ENCODE measurements around the gene ENPP7. TPM values are rescaled to one million over a fixed set of nuclear protein-coding genes. Genes with fewer than 3 reads are reported as not detected.
"Not testable (repeated sequence)": the region's sequence is repeated elsewhere in the genome, so short reads cannot be mapped to it uniquely, and the experiment has no call there.

ENPP7 gene
- total RNA-seq, 1 donor from 2014 or later, result not detected

- DNase-seq (ENCODE audit: low read depth in 2 of 2), result no peak
Measured at GRCh38 chr17:79748295-79749099, 17.8 kb downstream of the ENPP7 start.

GRCh38 chr17:79749156-79749815, 18.5 kb downstream of the ENPP7 start:
- DNase-seq (ENCODE audit: low read depth in 2 of 2), result no peak

DNA sequence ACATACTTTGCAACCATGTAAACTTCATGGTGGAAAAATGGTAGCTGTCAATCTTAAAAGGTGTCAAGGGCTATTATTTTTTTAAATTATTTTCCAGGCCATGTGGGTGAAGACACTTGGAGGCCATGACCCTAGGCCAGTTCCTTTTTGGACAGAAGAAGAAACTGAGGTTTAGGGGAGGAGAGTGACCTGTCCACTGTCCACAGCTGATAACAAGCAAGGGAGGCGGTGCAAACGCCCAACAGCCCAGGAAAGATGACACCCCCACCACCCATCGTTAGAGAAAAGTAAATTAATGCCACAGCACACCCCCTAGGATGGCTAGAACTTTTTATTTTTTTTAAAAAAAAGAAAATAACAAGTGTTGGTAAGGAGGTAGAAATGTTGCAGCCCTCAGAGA, 19.2 kb downstream of the ENPP7 start:
- no peak for DNase-seq (ENCODE audit: low read depth in 2 of 2)

DNA sequence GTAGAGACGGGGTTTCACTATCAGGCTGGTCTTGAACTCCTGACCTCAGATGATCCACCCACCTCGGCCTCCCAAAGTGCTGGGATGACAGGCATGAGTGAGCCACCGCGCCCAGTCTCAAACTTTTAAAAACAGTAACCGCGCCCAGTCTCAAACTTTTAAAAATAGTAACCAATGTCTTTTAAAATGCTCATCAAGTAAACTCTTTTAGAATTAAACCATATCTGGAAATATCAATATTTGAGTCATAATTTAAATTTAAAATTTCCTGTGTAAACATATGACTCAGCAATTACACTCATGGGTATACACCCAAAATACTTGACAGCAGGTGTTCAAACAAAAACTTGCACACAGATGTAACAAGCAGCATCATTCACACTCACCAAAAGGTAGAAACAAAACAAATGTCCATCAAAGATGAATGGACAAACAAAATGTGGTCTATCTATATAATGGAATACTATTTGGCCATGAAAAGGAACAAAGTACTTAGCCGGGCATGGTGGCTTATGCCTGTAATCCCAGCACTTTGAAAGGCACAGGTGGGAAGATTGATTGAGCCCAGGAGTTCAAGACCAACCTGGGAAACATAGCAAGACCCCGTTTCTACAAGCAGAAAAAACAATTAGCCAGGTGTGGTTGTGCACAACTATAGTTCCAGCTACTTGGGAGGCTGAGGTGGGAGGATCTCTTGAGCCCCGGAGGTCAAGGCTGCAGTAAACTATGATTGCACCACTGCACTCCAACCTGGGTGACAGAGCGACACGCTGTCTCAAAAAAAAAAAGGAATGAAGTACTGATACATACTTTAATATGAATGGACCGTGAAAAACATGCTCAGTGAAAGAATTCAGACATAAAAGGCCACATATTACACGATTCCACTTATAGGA, 20.2 kb downstream of the ENPP7 start:
- DNase-seq (ENCODE audit: low read depth in 2 of 2), result no peak

- DNase-seq (ENCODE audit: low read depth in 2 of 2), result no peak
Measured at GRCh38 chr17:79752175-79752574, 21.4 kb downstream of the ENPP7 start.

- DNase-seq (ENCODE audit: low read depth in 2 of 2), result no peak
Measured at GRCh38 chr17:79754370-79754769, 23.6 kb downstream of the ENPP7 start.

- DNase-seq (ENCODE audit: low read depth in 2 of 2), result not testable (repeated sequence)
Measured at GRCh38 chr17:79754903-79755302, 24.2 kb downstream of the ENPP7 start.

GRCh38 chr17:79755591-79755990, 24.8 kb downstream of the ENPP7 start:
- no peak for DNase-seq (ENCODE audit: low read depth in 2 of 2)

- no peak for DNase-seq (ENCODE audit: low read depth in 2 of 2)
Measured at GRCh38 chr17:79757140-79757745, 26.5 kb downstream of the ENPP7 start.

GRCh38 chr17:79758271-79758670, 27.5 kb downstream of the ENPP7 start:
- DNase-seq (ENCODE audit: low read depth in 2 of 2), result no peak

- no peak for DNase-seq (ENCODE audit: low read depth in 2 of 2)
Measured at GRCh38 chr17:79760197-79760906, 29.6 kb downstream of the ENPP7 start.

DNA sequence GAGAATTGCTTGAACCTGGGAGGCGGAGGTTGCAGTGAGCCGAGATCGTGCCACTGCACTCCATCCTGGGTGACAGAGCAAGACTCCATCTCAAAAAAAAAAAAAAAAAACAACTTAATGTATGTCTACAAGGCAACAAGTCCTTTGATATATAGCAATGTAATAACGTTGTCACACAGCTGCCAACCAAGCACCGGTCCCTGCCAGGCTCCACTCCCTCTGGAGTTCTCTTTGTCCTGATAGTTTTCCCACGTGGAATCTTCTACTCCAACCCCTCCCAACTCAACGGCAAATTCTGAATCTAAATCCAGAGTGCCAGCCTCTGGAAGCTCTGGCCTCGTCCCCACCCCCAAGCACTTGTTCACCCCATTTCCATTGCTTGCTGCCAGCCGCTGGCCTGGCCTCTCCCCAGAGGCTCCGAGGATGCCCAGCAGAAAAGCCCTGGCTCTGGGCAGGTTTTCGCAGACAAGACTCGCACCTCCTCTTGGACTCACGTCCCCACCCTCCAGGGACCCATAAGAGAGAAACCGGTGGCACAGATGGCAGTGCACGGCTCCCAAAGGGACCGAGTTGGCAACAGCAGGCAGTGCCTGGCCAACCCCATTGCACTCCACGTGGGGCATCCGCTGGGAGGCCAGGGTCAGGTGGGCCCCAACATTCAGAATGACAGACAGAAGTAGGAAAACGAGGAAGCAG, 31.3 kb downstream of the ENPP7 start:
- DNase-seq (ENCODE audit: low read depth in 2 of 2), result no peak

DNA sequence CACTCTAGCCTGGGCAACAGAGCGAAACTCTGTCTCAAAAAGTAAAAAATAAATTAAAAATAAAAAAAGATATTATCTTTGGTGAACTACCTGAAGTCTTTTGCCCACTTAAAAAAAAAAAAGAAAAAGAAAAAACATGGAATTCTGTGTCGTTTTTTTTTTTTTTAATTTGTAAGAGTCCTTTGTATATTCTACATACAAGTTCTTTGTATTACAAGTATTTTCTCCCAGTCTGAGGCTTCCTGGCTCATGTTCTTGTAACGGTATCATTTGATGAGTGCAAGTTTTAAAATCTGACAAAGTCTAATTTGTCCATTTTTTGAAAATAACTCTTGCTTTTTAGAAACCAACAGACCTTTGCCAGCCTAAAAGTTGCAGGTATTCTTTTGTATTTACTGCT, 35.0 kb downstream of the ENPP7 start:
- DNase-seq (ENCODE audit: low read depth in 2 of 2), result no peak

- no peak for DNase-seq (ENCODE audit: low read depth in 2 of 2)
Measured at GRCh38 chr17:79769570-79770506, 39.1 kb downstream of the ENPP7 start.

DNA sequence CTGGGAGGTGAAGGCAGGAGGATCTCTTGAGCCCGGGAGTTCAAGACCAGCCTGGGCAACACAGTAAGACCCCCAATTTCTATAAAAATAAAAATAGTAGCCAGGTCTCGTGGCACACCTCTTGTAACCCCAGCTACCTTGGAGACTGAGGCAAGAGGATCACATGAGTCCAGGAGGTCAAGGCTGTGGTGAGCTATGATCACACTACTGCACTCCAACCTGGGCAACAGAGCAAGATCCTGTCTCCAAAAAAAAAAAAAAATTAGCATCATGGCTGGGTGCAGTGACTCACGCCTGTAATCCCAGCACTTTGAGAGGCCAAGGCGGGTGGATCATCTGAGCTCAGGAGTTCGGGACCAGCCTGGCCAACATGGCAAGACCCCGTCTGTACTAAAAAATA, 40.5 kb downstream of the ENPP7 start:
- no peak for DNase-seq (ENCODE audit: low read depth in 2 of 2)

- not testable (repeated sequence) for DNase-seq (ENCODE audit: low read depth in 2 of 2)
Measured at GRCh38 chr17:79772726-79773125, 42.0 kb downstream of the ENPP7 start.

- DNase-seq (ENCODE audit: low read depth in 2 of 2), result no peak
Measured at GRCh38 chr17:79774561-79774975, 43.8 kb downstream of the ENPP7 start.

- no peak for DNase-seq (ENCODE audit: low read depth in 2 of 2)
Measured at GRCh38 chr17:79775632-79776031, 44.9 kb downstream of the ENPP7 start.
